ENCODE measurements around the gene GPS1. TPM values are rescaled to one million over a fixed set of nuclear protein-coding genes. Genes with fewer than 3 reads are reported as not detected.

Gene GPS1
- total RNA-seq, 4 donors from 2014 or later = 62.8 to 76.9 (median 69.5) TPM

- Histone ChIP-seq H3K4me1 (peaks cover 16 to 28% (median 19%) of the 10 kb centered on the region in 3 donors), H3K9me3 (no peaks in the 10 kb centered on the region), H3K4me3 (no peak overlapping the region), H3K36me3 (peaks cover 0 to 15% (median 0%) of the 10 kb centered on the region in 3 donors), H3K27ac (no peak overlapping the region), H3K27me3 (no peaks in the 10 kb centered on the region)
- DNase-seq = no peak
- TF ChIP-seq, protein P1, sequence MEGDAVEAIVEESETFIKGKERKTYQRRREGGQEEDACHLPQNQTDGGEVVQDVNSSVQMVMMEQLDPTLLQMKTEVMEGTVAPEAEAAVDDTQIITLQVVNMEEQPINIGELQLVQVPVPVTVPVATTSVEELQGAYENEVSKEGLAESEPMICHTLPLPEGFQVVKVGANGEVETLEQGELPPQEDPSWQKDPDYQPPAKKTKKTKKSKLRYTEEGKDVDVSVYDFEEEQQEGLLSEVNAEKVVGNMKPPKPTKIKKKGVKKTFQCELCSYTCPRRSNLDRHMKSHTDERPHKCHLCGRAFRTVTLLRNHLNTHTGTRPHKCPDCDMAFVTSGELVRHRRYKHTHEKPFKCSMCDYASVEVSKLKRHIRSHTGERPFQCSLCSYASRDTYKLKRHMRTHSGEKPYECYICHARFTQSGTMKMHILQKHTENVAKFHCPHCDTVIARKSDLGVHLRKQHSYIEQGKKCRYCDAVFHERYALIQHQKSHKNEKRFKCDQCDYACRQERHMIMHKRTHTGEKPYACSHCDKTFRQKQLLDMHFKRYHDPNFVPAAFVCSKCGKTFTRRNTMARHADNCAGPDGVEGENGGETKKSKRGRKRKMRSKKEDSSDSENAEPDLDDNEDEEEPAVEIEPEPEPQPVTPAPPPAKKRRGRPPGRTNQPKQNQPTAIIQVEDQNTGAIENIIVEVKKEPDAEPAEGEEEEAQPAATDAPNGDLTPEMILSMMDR (IDR thresholded peaks at IDR 0.05) = no peak
- no peak for TF ChIP-seq POLR2A (IDR thresholded peaks at IDR 0.05)
- intact Hi-C loops (cut with DNase I) = no loop called here
- WGBS, 2 donors = 98 to 100% methylated on average over 2 to 7 of the region's 8 CpGs
Measured at GRCh38 chr17:82039695-82040299, 11.9 kb upstream of the GPS1 start.

- no peaks in the 10 kb centered on the region for H3K27me3 ChIP-seq
- no peak overlapping the region for H3K4me3 ChIP-seq
- no peak for TF ChIP-seq POLR2A (IDR thresholded peaks at IDR 0.05)
- TF ChIP-seq, protein P1 (IDR thresholded peaks at IDR 0.05) = no peak
- H3K9me3 ChIP-seq = no peaks in the 10 kb centered on the region
- intact Hi-C loops (cut with DNase I) = no loop called here
- DNase-seq = no peak
- WGBS, 2 donors = 59 to 60% methylated on average over 17 of the region's 17 CpGs
- no peak overlapping the region for H3K27ac ChIP-seq
- peaks cover 11 to 18% (median 12%) of the 10 kb centered on the region in 3 donors for H3K4me1 ChIP-seq
- H3K36me3 ChIP-seq = peaks cover 0 to under 1% (median 0%) of the 10 kb centered on the region in 3 donors
Measured at GRCh38 chr17:82041144-82041814, 10.4 kb upstream of the GPS1 start.

DNA sequence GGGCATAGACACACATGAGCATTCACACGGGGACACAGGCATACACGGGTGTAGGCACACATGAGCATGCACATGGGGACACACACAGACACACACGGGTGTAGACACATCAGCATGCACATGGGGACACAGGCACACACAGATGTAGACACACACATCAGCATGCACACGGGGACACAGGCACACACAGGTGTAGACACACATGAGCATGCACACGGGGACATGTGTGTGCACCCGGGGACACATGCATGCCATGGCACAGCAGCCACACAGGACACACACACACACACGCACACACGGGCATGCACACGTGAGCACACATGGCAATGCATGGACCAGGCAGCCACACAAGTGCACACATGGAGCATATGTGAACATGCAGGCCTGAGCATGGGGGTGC is 9.0 kb upstream of the GPS1 start:
- 81 to 87% methylated on average over 4 to 9 of the region's 9 CpGs for WGBS, 2 donors
- TF ChIP-seq, protein P1 (IDR thresholded peaks at IDR 0.05) = no peak
- no peak for TF ChIP-seq POLR2A (IDR thresholded peaks at IDR 0.05)
- Histone ChIP-seq H3K27me3 (no peaks in the 10 kb centered on the region), H3K9me3 (no peaks in the 10 kb centered on the region), H3K27ac (no peak overlapping the region), H3K36me3 (peaks cover 0 to 11% (median 4%) of the 10 kb centered on the region in 3 donors), H3K4me3 (no peak overlapping the region), H3K4me1 (peaks cover 3 to 8% (median 5%) of the 10 kb centered on the region in 3 donors)
- intact Hi-C loops (cut with DNase I) = no loop called here
- DNase-seq = no peak

DNA sequence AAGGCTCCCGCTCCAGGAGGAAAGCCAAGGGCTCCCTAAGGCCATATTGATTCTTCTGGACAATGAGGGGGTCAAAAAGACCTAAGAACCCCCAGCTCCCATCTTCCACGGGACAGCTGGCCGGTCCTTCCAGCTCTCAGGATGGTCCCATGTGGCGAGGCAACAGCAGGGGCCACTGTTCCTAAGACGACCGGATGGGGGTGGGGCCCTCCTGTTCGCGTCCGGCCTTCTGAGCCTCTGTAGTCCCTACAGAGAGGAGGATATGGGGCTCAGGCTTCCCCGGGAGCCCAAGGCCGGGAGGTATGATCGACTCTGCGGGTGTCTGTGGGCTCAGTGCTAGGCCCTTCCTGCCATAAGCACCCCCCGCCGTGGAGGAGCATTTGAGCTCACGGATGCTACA is 8.2 kb upstream of the GPS1 start:
- no peak overlapping the region for H3K27ac ChIP-seq
- intact Hi-C loops (cut with DNase I) = no loop called here
- TF ChIP-seq, protein P1 (IDR thresholded peaks at IDR 0.05) = no peak
- TF ChIP-seq POLR2A (IDR thresholded peaks at IDR 0.05) = no peak
- WGBS, 2 donors = 84% methylated on average over 10 of the region's 16 CpGs; no CpG with 5 or more reads in 1 of the 2 donors
- H3K4me1 ChIP-seq = no peaks in the 10 kb centered on the region
- no peaks in the 10 kb centered on the region for H3K27me3 ChIP-seq
- DNase-seq = no peak
- peaks cover 0 to 19% (median 7%) of the 10 kb centered on the region in 3 donors for H3K36me3 ChIP-seq
- no peaks in the 10 kb centered on the region for H3K9me3 ChIP-seq
- no peak overlapping the region for H3K4me3 ChIP-seq

GRCh38 chr17:82045936-82046484 is 5.7 kb upstream of the GPS1 start:
- DNase-seq = no peak

More at GRCh38 chr17:82045936-82046484, 5.7 kb upstream of the GPS1 start:
- peaks cover 11 to 22% (median 16%) of the 10 kb centered on the region in 3 donors for H3K4me1 ChIP-seq
- no peaks in the 10 kb centered on the region for H3K27me3 ChIP-seq
- no peak for TF ChIP-seq POLR2A (IDR thresholded peaks at IDR 0.05)
- TF ChIP-seq, protein P1 (IDR thresholded peaks at IDR 0.05) = no peak
- H3K9me3 ChIP-seq = no peaks in the 10 kb centered on the region
- 56 to 59% methylated on average over 5 to 7 of the region's 14 CpGs for WGBS, 2 donors
- intact Hi-C loops (cut with DNase I) = no loop called here
- H3K27ac ChIP-seq = no peak overlapping the region
- no peak overlapping the region for H3K4me3 ChIP-seq
- peaks cover 0 to 39% (median 7%) of the 10 kb centered on the region in 3 donors for H3K36me3 ChIP-seq

Measured in esophagus squamous epithelium (tissue), 5 donors.